ENCODE results near the gene DBH. TPM values are rescaled to one million over a fixed set of nuclear protein-coding genes. Genes with fewer than 3 reads are reported as not detected.

The DBH gene
- total RNA-seq, 1 donor from 2014 or later, result not detected

GRCh38 chr9:133692364-133692985 lies 56.3 kb downstream of the DBH start:
- no peaks in the 10 kb centered on the region for H4K20me1 ChIP-seq (ENCODE audit: insufficient read depth, low read length)
- H3K4me1 ChIP-seq (ENCODE audit: insufficient read depth, low read length), result peaks cover 15% of the 10 kb centered on the region
- H3K4me2 ChIP-seq (ENCODE audit: low read length), result no peak overlapping the region
- Mint-ChIP-seq H3K4me3 (ENCODE audit: unreplicated experiment) (no peak overlapping the region), H3K27me3 (ENCODE audit: low read depth, unreplicated experiment) (peaks cover 31% of the 10 kb centered on the region), H3K4me1 (ENCODE audit: low read depth, unreplicated experiment) (peaks cover 13% of the 10 kb centered on the region), H3K27ac (ENCODE audit: unreplicated experiment) (no peak overlapping the region), H3K9me3 (ENCODE audit: unreplicated experiment) (no peaks in the 10 kb centered on the region), H3K36me3 (ENCODE audit: low read depth, unreplicated experiment) (peaks cover 3% of the 10 kb centered on the region)
- no peak overlapping the region for H3K27ac ChIP-seq (ENCODE audit: low read depth, low read length)
- H3K27me3 ChIP-seq (ENCODE audit: insufficient read depth, low read length), result no peaks in the 10 kb centered on the region
- FAIRE-seq (no peak), DNase-seq (ENCODE audit: low read depth) (no peak)
- H3K79me2 ChIP-seq (ENCODE audit: insufficient read depth, low read length), result no peaks in the 10 kb centered on the region
- TF ChIP-seq EZH2 (IDR thresholded peaks at IDR 0.05; ENCODE audit: insufficient read depth, low read length) (no peak), CTCF (IDR thresholded peaks at IDR 0.05; ENCODE audit: insufficient read depth, low read depth, low read length) (no peak)
- H3K4me3 ChIP-seq (ENCODE audit: insufficient read depth, low read depth, low read length), result no peak overlapping the region
- H3K9ac ChIP-seq (ENCODE audit: low read length), result no peak overlapping the region
- H2AFZ ChIP-seq (ENCODE audit: low read depth, low read length), result no peak overlapping the region
- no peaks in the 10 kb centered on the region for H3K36me3 ChIP-seq (ENCODE audit: insufficient read depth, low read length)
- no peaks in the 10 kb centered on the region for H3K9me3 ChIP-seq (ENCODE audit: insufficient read depth, low read depth, low read length)

GRCh38 chr9:133693116-133693515 lies 57.0 kb downstream of the DBH start:
- Mint-ChIP-seq H3K4me1 (ENCODE audit: low read depth, unreplicated experiment) (peaks cover 13% of the 10 kb centered on the region), H3K4me3 (ENCODE audit: unreplicated experiment) (no peak overlapping the region), H3K27ac (ENCODE audit: unreplicated experiment) (no peak overlapping the region), H3K9me3 (ENCODE audit: unreplicated experiment) (no peaks in the 10 kb centered on the region), H3K27me3 (ENCODE audit: low read depth, unreplicated experiment) (peaks cover 31% of the 10 kb centered on the region), H3K36me3 (ENCODE audit: low read depth, unreplicated experiment) (peaks cover 3% of the 10 kb centered on the region)
- TF ChIP-seq CTCF (IDR thresholded peaks at IDR 0.05; ENCODE audit: insufficient read depth, low read depth, low read length), result no peak
- TF ChIP-seq EZH2 (IDR thresholded peaks at IDR 0.05; ENCODE audit: insufficient read depth, low read length), result no peak
- H3K36me3 ChIP-seq (ENCODE audit: insufficient read depth, low read length), result no peaks in the 10 kb centered on the region
- no peak for DNase-seq (ENCODE audit: low read depth)
- H3K79me2 ChIP-seq (ENCODE audit: insufficient read depth, low read length), result no peaks in the 10 kb centered on the region
- H4K20me1 ChIP-seq (ENCODE audit: insufficient read depth, low read length), result no peaks in the 10 kb centered on the region
- no peak overlapping the region for H2AFZ ChIP-seq (ENCODE audit: low read depth, low read length)
- H3K27me3 ChIP-seq (ENCODE audit: insufficient read depth, low read length), result no peaks in the 10 kb centered on the region
- peaks cover 15% of the 10 kb centered on the region for H3K4me1 ChIP-seq (ENCODE audit: insufficient read depth, low read length)
- no peak for FAIRE-seq
- H3K4me3 ChIP-seq (ENCODE audit: insufficient read depth, low read depth, low read length), result no peak overlapping the region
- H3K27ac ChIP-seq (ENCODE audit: low read depth, low read length), result no peak overlapping the region
- H3K4me2 ChIP-seq (ENCODE audit: low read length), result no peak overlapping the region
- H3K9ac ChIP-seq (ENCODE audit: low read length), result no peak overlapping the region
- no peaks in the 10 kb centered on the region for H3K9me3 ChIP-seq (ENCODE audit: insufficient read depth, low read depth, low read length)

Measured in astrocyte (in vitro differentiated cells and primary cell).